GM19455 (cell line): ENCODE results near the gene TMEM30A.

ENCODE experiments used
- ATAC-seq: cut with Tn5 transposase; IDR thresholded peaks from one replicate; pipeline ENCODE4 v1.9.1; 2021; ENCODE audit not compliant: unreplicated experiment

TMEM30A gene

DNA sequence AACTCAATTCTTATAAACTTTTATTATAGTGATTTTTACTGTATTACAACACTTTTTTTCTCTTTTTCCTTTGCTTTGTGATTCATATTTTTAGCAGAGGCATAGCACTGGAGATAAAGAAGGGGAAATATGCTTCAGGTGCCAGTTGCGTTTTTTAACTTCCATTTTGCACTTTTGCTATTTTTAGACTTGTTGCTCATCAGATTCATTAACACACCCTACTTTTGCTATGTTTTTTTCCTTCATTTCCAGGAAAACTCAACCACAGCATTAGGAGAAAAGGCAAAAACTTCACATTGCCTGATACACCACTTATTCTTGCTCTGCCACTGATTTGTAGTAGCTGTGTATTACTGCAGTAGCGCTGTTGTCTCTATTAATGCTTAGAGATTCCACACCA, 8.0 kb upstream of the TMEM30A start:
- no peak for ATAC-seq

DNA sequence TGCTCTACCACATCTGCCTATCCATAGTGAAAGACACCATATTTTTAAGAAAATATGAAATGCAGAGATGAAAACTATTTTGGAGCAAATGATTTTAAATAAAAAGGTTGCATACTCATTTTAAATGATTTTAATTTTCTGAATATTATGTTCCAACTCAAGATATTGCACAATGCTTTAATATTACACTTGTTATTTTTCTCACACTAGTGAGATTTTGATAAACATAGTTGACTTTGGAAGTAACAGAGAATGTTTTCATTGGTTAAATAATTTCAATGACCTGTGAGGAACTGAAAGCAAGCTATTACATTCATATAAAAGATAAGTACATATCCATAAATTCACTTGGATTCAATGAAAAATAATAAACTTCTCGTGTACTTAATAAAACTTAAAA, 7.2 kb upstream of the TMEM30A start:
- no peak for ATAC-seq

DNA sequence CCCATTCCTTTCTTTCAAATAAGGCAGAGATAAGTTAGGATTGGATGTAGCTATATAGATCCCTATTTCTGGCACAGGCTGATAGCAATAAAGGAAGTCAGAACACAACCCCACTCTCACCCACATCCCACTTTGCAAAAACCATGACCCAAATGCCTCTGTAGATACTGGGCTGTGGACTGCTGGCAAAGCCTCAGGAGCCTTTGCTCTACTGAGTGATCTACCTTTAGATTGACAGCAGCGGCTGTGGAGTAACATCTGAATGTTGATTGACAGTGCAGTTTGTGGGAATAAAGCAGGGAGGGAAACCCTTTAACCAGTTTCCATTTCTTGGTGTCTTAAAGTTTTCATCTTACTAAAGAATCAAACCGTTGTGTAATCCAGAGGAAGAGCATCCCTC, 6.7 kb upstream of the TMEM30A start:
- no peak for ATAC-seq

DNA sequence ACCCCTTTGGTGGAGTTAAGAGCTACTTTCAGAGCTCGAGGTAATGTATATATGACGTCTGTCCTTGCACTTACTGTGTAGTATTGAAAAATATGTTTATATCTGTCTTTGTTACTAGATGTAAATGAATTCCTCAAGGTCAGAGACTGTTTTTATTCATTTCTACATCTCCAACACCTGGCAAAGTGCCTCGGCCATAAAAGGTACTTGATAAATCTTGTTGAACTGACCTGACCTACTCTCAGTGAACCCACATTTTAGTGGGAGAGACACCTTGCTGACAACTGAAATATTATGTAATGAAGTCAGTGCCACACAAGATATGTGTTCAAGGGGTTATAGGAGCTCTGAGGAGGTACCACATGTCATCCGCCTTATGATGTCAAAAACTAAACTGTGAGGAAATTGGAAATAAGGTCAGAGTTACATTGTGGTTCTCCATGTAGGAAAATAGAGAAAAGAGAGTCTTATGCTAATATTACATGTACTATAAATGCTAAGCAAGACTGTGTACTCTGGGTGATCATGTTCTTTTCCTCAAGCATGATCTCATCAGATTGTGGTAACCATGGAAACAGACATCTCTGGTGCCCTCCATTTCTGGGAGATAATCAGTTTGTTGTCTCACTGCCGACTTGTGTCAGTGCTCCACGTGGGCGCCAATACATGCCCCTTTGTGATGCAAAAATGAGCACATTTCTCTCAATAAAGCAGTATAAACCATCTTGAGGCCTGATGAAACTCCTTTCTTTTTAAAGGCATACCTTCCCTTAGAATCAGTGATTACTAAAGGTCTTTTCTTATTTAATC, 5.7 kb upstream of the TMEM30A start:
- no peak for ATAC-seq

DNA sequence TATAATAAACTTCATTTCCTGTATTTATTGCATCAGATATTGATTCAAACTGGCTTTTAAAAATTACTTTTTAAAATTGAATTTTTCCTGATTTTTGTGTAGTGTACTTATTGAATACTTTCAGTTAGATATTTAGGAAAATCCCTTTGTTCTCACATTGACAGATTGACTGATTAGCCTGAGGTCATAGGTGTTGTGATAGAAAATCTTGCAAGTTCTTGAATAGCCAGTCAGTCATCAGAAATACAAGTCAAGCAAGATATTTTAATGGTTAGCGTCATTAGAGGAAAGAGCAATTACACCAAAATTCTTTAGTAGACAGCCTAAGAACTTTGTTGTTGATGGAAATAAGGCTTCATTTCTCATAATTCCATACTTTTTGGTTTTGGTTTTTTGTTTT, 3.4 kb upstream of the TMEM30A start:
- ATAC-seq, result no peak

DNA sequence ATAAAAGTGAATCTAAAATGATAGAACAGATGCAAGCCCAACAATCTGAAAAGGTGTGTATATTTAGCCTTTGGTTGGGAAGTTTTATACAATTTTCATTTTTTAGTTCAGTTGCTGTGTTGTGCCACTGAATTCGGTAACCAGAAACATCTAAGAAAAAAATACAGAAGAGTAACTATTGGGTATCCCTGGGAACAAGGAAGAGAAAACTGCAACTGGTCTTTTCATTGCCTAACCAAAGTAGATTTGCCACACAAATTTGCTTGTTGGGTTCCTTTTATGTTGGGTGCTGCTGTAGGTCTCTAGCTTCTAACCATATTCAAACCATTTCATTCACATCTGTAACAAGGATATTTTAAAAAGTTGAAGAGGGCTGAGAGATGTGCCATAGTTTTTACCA, 2.8 kb upstream of the TMEM30A start:
- no peak for ATAC-seq

DNA sequence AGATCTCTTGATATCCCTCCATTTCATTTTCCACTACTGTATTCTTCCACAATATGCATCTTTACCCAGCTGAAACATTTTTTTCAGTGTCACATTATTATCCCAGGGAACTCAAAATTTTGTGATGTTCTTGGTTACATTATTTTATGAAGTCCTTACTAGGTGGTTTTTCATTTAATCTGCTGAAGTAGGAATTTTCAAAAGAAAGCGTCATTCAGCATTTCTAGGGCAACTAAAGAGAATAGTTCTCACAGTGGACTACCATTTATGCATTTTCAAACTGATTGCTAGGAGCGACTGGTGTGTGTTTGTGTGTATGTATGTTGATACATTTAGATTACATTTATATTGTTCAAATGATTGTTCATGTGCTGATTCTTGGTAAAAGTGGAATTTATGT, 2.4 kb upstream of the TMEM30A start:
- ATAC-seq, result no peak

DNA sequence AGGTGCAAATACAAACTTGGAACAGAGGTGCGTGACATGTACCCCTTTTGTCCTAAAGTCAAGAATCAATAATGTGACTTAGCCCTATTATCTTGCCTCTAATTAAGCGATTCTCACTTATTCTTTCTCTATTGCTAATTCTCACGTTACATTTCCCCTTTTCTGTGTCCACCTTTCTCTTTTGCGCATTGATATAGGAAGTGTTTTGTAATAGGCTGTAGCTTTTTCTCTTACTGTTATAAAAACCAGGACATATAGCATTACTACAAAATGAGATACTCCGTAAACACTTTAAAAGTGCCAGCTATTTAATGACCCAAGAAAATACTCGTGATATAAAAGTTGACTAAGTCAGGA, 669 bp upstream of the TMEM30A start:
- ATAC-seq, result peak; percentile 4

DNA sequence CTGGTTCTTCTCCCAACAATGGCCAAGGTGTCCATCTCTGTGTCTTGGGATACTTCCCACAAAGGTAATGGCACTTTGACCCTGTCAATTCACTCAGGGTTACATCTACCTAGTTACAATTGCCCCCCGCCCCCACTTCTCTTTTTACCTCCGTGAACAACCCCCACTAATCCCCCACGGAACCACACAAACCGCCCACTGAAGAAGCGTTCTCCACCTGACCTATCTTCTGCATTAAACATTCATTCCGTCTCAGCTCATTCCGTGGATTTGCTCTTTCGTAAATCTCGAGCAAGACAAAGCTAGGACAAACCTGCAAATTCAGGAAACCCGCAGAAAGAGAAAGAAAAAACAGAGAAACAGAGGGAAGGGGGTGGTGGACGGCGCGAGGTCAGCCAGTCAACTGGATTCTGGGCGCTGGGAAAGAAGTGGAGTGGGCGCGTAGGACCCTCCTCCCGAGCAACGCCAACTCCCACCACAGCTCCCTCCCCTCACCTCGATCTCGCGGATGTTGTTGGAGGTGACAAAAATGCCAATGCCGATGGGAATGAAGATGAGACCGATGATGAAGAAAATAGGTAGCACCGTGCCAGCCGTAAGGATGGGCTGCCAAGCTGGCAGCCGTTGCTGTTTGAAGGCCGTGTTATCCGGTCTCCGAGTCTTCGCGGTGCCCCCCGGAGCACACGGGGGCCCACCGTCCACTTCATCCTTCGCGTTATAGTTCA, 523 bp downstream of the TMEM30A start:
- ATAC-seq, result peak; percentile 34

DNA sequence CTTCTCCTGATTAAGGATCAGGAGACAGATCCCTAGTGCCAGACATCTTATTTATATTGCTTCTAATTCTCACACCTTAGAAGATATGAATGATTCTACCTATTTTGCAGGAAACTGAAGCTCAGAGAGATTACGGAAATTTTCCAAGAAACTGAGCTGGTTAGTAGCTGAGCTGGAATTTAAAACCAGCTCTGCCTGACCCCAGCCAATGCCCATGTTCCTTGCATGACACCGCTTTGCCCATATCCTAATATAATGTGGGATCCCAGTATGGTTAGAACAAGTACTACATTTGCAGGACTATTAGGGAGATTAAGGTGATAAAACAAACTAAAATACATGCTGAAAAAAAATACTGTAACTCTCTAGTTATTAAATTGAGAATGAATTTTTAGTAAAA, 1.9 kb downstream of the TMEM30A start:
- no peak for ATAC-seq

DNA sequence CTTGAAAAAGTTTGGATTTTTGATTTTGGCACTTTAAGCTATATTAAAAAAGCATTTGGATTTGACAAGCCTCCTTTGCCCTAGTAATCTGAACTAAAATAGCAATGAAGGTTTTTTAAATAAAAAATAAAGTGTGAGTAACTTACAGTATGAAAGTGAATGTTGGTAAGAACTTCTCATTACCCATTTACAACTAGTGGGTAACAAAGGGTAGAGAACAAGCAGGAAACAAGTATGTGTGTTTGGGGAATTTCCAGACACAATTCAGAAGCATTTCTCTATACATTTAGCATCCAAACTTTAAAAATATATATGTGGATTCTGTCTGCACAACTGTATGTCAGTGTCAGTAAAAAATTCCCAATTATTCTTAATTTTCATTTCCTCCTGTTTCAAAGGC, 2.9 kb downstream of the TMEM30A start:
- no peak for ATAC-seq

DNA sequence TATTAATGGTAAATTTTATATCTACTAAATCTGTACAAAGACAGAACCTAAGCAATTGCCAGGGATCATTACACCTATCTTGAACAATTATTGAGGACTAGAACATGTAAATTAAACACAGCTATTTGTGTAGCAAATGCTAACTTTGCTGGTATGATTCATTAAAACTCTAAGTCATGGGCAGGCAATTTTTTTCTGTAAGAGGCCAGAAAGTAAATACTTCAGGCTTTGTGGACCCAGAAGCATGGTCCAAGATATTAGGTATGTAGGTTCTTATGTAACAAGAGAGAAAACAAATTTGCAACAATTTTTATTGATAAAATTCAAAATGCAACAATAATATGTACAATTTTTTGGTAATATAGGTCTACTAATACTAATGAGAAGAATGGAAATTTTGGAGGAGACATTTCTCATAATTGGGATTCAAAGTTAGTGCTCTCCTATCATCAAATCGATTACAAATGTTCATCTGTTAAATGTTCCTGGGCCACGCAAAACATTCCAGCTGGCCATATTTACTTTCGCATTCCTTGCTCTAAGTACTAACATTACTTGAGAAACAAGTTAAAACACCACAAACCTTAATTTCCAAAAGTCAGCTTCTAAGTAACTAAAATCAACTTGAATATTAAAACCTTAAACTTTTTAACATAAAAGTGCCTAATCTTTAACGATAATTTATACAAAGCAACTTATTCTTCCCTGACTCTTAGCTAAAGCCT, 4.3 kb downstream of the TMEM30A start:
- no peak for ATAC-seq

DNA sequence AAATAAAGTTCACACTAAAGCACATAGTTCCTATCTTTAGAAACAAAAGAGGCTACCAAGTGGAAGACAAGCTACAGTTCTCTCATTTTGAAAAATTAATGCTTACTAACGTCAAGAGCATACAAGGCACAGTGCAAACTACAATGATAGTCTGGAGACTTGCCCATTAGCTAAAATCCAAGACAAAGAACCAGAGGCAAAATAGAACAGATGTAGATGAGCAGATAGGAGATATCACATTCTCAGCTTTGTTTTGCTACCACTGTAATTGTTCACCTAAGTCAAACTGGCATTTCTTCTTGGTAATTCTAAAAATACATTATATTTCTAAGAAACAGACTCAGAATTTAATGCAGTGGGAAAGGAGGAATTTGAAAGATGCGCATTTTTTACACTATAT, 5.2 kb downstream of the TMEM30A start:
- ATAC-seq, result no peak

DNA sequence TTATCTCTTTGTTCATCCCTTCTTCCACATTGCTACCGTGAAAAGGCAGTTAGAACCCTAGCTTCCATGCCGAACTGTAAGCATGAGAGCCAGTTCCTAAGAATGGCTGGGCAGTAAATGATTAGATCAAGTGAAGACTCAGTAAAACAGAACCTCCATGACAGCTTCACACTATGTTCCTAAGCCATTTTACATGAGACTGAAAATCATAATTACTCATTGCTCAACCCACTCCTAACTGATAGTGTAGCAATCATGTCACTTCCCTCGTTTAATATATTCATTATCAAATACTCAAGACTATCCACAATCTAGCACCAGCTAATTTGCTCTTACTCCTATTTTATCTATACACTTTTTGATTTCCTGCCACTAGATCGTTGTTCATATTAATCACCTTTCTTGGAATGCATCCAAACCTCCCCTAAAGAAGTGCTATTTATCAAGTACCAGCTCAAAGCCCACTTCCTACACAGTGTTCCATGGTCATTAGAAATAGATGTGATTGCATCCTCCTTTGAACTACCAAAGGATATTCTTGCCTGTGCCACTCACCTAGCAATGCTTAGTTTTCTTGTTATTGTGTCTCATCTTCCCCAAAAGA, 6.0 kb downstream of the TMEM30A start:
- no peak for ATAC-seq

DNA sequence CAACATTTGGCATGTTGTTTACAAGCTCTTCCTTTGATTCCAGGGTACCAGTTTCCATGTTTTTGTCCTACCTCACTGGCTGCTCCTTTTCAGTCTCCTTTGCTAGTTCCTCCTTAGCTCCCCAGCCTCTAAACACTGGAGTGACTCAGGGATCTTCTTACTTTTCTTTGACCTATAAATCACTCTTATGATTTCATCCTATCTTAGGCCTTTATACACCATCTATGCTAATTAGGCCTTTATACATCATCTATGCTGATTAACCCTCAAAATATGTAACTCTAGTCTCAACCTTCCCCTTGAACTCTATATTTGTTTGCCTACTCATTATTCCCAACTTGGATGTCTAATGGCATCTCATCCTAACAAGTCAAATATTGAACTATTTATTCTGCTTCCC, 9.5 kb downstream of the TMEM30A start:
- no peak for ATAC-seq

DNA sequence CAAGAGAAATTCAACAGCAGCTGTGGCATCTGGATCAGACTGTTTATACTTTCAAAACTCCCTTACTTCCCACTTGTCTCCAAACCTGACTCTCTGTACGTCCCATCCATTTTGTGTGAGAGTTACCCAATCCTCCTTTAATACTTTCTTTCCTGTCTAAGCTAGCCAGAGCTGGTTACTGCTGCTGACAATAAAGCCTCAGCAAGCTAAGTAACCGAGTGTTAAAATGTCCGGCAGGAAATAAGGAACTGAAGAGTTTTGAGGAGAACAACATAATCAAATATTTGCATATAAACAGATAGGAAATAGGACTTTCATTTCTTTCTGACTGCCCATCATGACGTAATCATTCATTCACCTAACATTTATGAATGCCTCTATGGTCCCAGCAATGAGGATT, 11.6 kb downstream of the TMEM30A start:
- ATAC-seq, result no peak

DNA sequence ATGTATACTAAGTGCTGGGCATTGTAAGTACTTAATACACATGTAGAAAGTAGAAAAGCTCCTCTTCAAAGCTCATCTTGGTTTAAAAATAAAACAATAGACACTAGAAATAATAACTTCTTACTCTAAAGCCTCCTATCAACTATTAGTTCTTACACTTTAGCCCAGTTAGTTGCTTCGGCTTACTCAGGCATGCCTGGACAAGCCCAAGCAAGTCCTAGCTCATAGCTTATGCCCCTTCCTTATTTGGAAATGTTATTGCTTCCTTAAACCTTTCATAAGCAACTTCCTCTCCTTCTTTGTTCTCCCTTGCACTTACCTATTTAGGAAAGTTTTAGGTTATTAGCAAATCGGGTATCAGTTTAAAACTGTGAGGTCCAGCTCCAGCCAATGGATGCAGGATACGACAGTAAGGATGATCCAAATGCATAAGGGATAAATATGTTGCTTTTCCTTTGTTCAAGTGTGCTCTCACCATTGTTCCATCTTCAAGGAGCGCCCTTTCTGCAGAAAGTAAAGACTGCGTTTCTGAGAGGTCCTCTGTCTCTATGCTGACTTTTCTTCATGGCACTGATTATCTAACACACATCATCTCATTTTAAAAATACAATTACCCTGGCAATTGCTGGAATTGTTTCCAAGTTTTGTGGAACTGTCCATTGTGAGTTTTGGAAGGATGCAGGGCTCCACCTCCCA, 12.3 kb downstream of the TMEM30A start:
- ATAC-seq, result no peak

DNA sequence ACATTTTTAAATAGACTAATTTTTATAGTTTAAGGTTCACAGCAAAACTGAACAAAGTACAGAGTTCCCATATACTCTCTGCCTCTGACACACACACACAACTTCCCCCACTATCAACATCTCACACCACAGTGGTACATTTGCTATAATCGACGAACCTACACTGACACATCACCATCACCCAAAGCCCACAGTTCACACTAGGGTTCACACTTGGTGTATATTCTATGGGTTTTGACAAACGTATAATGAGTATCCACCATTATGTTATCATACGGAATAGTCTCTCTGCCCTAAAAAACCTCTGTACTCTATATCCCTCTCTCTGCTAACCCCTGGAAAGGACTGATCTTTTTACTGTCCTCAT, 15.6 kb downstream of the TMEM30A start:
- no peak for ATAC-seq

DNA sequence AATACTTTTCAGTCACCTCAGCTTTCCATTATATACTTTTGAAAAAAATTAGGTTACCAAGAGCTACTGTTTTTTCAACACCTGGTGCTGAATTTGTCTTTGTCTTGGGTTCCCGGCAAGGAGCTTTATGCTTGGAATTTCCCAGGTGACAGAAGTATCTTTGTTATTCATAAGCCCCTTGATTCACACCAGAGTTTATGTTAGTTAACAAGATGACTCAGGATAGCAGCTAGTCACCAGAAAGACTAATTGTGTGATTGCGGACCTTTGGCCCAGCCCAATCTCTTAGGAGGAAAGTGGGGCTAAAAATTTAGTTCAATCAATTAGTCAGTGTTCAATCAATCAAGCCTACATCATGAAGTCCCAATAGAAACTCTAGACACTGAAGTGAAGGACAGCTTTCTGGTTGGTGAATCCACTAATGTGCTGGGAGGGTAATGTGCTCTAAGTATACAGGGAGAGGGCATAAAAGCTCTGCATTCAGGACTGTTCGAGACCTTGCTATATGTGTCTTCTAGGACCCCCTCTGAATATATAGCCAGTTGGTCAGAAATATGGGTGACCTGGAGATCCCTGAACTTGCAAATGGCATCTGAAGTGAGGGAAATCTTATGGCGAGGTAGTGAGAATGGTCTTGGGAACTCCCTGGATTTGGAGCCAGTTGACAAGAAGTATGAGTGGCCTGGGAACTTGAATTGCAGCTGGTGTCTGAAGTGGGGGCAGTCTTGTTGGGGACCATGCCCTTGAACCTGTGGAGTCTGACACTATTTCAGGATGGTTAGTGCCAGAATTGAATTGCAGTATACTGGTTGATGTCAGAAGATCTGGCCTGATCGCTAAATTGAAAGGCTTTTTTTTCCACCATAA, 16.2 kb downstream of the TMEM30A start:
- no peak for ATAC-seq

DNA sequence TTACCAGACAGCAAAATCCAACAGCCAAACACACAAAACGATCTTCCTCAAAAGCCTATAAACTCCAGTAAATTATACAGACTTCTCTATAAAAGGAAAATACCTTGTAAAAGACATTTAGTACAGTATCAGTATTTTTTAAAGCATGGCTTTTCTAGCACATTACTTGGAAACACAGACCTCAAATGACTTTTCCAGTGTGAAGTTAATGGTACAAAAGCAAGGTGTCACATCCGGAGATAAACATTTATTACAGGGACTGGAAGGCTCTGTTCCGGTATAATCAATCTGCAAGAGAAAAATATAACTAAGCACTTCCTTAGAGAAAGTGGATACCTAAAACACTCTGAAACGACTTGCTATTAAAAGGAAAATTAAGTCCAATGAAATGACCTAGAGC, 17.1 kb downstream of the TMEM30A start:
- no peak for ATAC-seq
